ENCODE measurements around the gene CALM1. TPM values are rescaled to one million over a fixed set of nuclear protein-coding genes. Genes with fewer than 3 reads are reported as not detected.

Gene CALM1
- total RNA-seq (ENCODE audit: low replicate concordance), result 273 and 362 TPM in 2 replicates

DNA sequence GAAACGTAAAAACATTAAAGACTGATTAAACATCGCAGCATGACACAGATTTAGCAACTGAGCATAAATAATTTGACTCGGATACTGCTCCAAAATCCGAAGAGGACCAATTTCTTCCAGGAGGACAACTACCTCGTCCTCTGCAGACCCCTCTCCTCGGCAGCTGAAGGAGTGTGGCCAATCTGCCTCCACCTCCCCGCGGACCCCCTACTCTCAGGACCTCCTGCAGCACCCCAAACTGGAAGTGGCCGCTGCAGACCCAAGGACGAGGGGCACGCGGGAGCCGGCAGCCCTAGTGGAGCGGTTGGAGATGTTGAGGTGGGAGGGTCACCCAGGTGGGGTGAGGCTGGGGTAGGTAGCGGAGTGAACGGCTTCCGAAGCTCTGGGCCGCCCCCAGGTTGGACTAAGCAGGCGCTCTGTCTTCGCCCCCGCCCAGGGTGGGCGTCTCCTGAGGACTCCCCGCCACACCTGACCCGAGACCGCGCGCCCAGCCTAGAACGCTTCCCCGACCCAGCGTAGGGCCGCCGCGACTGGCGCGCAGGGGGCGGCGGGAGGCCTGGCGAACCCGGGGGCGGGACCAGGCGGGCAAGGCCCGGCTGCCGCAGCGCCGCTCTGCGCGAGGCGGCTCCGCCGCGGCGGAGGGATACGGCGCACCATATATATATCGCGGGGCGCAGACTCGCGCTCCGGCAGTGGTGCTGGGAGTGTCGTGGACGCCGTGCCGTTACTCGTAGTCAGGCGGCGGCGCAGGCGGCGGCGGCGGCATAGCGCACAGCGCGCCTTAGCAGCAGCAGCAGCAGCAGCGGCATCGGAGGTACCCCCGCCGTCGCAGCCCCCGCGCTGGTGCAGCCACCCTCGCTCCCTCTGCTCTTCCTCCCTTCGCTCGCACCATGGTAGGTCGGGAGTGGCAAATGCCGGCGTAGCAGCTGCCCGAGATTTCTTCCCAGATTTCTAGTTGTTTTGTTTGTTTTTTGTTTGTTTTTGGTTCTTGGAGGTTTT is at the start of gene CALM1:
CALM1 (plus strand) TSS at position 689 of the 999 bp plus-strand sequence; CDS start at position 891, 202 bp downstream.
- Histone ChIP-seq H3K9me3 (ENCODE audit: low read depth) (no peaks in the 10 kb centered on the region), H3K9ac (peak within 1 kb of the TSS; percentile 72), H3K4me3 (peak within 1 kb of the TSS; percentile 100), H3K27me3 (peaks cover 3% of the 10 kb centered on the region), H3K79me2 (ENCODE audit: low read depth) (peaks cover 47% of the 10 kb centered on the region), H4K20me1 (ENCODE audit: low read depth) (peaks cover 44% of the 10 kb centered on the region), H3F3A (ENCODE audit: low read depth) (peaks cover 19% of the 10 kb centered on the region), H3K4me1 (peaks cover 10% of the 10 kb centered on the region), H2AFZ (replicated peaks) (peak within 1 kb of the TSS; percentile 65), H3K27ac (peak within 1 kb of the TSS; percentile 64), H3K36me3 (no peaks in the 10 kb centered on the region), H3K4me2 (peak within 1 kb of the TSS; percentile 98)
- H3K27ac Mint-ChIP-seq, result peak within 1 kb of the TSS; percentile 94
- H3K4me3 Mint-ChIP-seq, result peak within 1 kb of the TSS; percentile 97
- H3K4me1 Mint-ChIP-seq, result peaks cover 25% of the 10 kb centered on the region
- peak; percentile 96 for DNase-seq (ENCODE audit: low spot score)
- H3K27me3 Mint-ChIP-seq (ENCODE audit: insufficient read depth, low read depth), result peaks cover 4% of the 10 kb centered on the region
- peaks cover 13% of the 10 kb centered on the region for H3K36me3 Mint-ChIP-seq
- H3K9me3 Mint-ChIP-seq, result no peaks in the 10 kb centered on the region
- TF ChIP-seq EZH2 (IDR thresholded peaks at IDR 0.05), result peak; percentile 50
- TF ChIP-seq EZH2phosphoT487 (IDR thresholded peaks at IDR 0.05), result no peak
- TF ChIP-seq, protein P1, sequence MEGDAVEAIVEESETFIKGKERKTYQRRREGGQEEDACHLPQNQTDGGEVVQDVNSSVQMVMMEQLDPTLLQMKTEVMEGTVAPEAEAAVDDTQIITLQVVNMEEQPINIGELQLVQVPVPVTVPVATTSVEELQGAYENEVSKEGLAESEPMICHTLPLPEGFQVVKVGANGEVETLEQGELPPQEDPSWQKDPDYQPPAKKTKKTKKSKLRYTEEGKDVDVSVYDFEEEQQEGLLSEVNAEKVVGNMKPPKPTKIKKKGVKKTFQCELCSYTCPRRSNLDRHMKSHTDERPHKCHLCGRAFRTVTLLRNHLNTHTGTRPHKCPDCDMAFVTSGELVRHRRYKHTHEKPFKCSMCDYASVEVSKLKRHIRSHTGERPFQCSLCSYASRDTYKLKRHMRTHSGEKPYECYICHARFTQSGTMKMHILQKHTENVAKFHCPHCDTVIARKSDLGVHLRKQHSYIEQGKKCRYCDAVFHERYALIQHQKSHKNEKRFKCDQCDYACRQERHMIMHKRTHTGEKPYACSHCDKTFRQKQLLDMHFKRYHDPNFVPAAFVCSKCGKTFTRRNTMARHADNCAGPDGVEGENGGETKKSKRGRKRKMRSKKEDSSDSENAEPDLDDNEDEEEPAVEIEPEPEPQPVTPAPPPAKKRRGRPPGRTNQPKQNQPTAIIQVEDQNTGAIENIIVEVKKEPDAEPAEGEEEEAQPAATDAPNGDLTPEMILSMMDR (IDR thresholded peaks at IDR 0.05), result no peak

DNA sequence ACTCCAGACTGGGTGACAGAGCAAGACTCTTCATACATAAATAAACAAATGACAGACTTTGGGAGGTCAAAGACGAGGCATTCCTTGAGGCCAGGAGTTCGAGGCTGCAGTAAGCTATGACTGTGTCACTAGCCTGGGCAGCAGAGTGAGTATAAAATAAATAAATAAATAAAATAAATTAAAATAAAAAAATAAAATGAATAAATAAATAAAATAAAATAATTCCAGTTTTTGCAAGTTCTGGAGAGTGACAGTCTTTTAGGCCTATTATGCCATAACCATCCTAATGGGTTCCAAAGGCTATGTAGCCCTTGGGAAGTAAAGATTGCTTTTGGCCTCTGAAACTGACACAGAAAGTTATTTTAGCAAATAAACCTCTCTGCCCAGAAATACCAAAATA is 48.6 kb upstream of the CALM1 start:
- Mint-ChIP-seq H3K4me3 (no peak overlapping the region), H3K27me3 (ENCODE audit: insufficient read depth, low read depth) (peaks cover 9% of the 10 kb centered on the region), H3K36me3 (no peaks in the 10 kb centered on the region), H3K4me1 (peaks cover 3% of the 10 kb centered on the region), H3K27ac (no peak overlapping the region), H3K9me3 (no peaks in the 10 kb centered on the region)
- DNase-seq (ENCODE audit: low spot score), result no peak
- Histone ChIP-seq H3K4me2 (no peak overlapping the region), H3F3A (ENCODE audit: low read depth) (no peaks in the 10 kb centered on the region), H3K27me3 (no peaks in the 10 kb centered on the region), H3K27ac (no peak overlapping the region), H4K20me1 (ENCODE audit: low read depth) (no peaks in the 10 kb centered on the region), H3K36me3 (no peaks in the 10 kb centered on the region), H3K4me3 (no peak overlapping the region), H2AFZ (replicated peaks) (no peak overlapping the region), H3K9me3 (ENCODE audit: low read depth) (no peaks in the 10 kb centered on the region), H3K4me1 (no peaks in the 10 kb centered on the region), H3K9ac (no peak overlapping the region), H3K79me2 (ENCODE audit: low read depth) (no peaks in the 10 kb centered on the region)
- TF ChIP-seq, protein P1 (IDR thresholded peaks at IDR 0.05), result no peak
- TF ChIP-seq EZH2phosphoT487 (IDR thresholded peaks at IDR 0.05) (no peak), EZH2 (IDR thresholded peaks at IDR 0.05) (no peak)

DNA sequence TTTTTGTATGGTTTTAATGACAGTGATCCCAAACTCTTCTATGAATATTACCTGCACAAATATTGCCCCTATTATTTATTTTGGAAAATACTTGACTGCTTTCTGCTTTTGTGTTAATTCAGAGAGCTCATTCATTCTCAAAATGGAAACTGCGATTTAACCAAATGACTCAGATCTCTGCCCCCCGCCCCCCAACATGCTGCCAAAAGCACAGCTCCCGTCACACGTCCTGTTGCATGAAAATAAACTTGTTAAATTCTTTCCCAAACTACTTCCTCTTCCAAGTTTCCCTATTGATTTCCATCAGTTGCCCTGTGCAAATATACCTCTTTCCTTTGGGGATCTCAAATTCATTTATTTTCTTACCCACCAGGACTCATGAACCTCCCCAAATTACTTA is 47.1 kb upstream of the CALM1 start:
- no peaks in the 10 kb centered on the region for H3K36me3 ChIP-seq
- H3K27ac ChIP-seq, result no peak overlapping the region
- H3K79me2 ChIP-seq (ENCODE audit: low read depth), result no peaks in the 10 kb centered on the region
- TF ChIP-seq, protein P1 (IDR thresholded peaks at IDR 0.05), result no peak
- no peaks in the 10 kb centered on the region for H3K9me3 Mint-ChIP-seq
- H3K4me1 Mint-ChIP-seq, result no peaks in the 10 kb centered on the region
- H3K36me3 Mint-ChIP-seq, result no peaks in the 10 kb centered on the region
- no peaks in the 10 kb centered on the region for H3K27me3 ChIP-seq
- H3F3A ChIP-seq (ENCODE audit: low read depth), result peaks cover 2% of the 10 kb centered on the region
- H3K27ac Mint-ChIP-seq, result no peak overlapping the region
- no peak overlapping the region for H3K4me3 ChIP-seq
- no peak overlapping the region for H3K9ac ChIP-seq
- no peaks in the 10 kb centered on the region for H3K9me3 ChIP-seq (ENCODE audit: low read depth)
- H4K20me1 ChIP-seq (ENCODE audit: low read depth), result no peaks in the 10 kb centered on the region
- peaks cover 9% of the 10 kb centered on the region for H3K27me3 Mint-ChIP-seq (ENCODE audit: insufficient read depth, low read depth)
- no peak overlapping the region for H2AFZ ChIP-seq (replicated peaks)
- no peak for DNase-seq (ENCODE audit: low spot score)
- H3K4me3 Mint-ChIP-seq, result no peak overlapping the region
- H3K4me1 ChIP-seq, result peaks cover 5% of the 10 kb centered on the region
- H3K4me2 ChIP-seq, result no peak overlapping the region
